HG03060 (cell line): Measurements from ENCODE around the gene PCSK4.
"Not testable (repeated sequence)": the region's sequence is repeated elsewhere in the genome, so short reads cannot be mapped to it uniquely, and the experiment has no call there.

Experiments used
- ATAC-seq: cut with Tn5 transposase; IDR thresholded peaks from one replicate; pipeline ENCODE4 v1.9.1; 2021; ENCODE audit warnings: low read depth, moderate number of reproducible peaks; ENCODE audit not compliant: unreplicated experiment

PCSK4 gene

GRCh38 chr19:1522838-1523237 is 32.7 kb upstream of the PCSK4 start:
- ATAC-seq, result no peak

- ATAC-seq, result no peak
Observed at GRCh38 chr19:1522061-1522460, 31.9 kb upstream of the PCSK4 start.

- ATAC-seq, result no peak
Observed at GRCh38 chr19:1521636-1522035, 31.5 kb upstream of the PCSK4 start.

- ATAC-seq, result no peak
Observed at GRCh38 chr19:1520203-1520780, 30.1 kb upstream of the PCSK4 start.

GRCh38 chr19:1519802-1520201 is 29.7 kb upstream of the PCSK4 start:
- ATAC-seq, result not testable (repeated sequence)

GRCh38 chr19:1518471-1518870 is 28.3 kb upstream of the PCSK4 start:
- no peak for ATAC-seq

- no peak for ATAC-seq
Observed at GRCh38 chr19:1516395-1516753, 26.2 kb upstream of the PCSK4 start.

- no peak for ATAC-seq
Observed at GRCh38 chr19:1514986-1515721, 25.0 kb upstream of the PCSK4 start.

- ATAC-seq, result no peak
Observed at GRCh38 chr19:1514295-1514661, 24.1 kb upstream of the PCSK4 start.

GRCh38 chr19:1513499-1514294 is 23.5 kb upstream of the PCSK4 start:
- no peak for ATAC-seq

- ATAC-seq, result no peak
Observed at GRCh38 chr19:1512671-1513498, 22.7 kb upstream of the PCSK4 start, which contains the start of gene ADAMTSL5. Gene ADAMTSL5 (minus strand): TSS chr19:1513019. CDS start chr19:1510943, 2,076 bp downstream.

GRCh38 chr19:1511318-1512317 is 21.5 kb upstream of the PCSK4 start:
- no peak for ATAC-seq

GRCh38 chr19:1510807-1511206 is 20.7 kb upstream of the PCSK4 start:
- no peak for ATAC-seq

- ATAC-seq, result no peak
Observed at GRCh38 chr19:1510442-1510806, 20.3 kb upstream of the PCSK4 start.

- no peak for ATAC-seq
Observed at GRCh38 chr19:1509602-1510441, 19.7 kb upstream of the PCSK4 start.

- ATAC-seq, result no peak
Observed at GRCh38 chr19:1508507-1508856, 18.3 kb upstream of the PCSK4 start.

GRCh38 chr19:1507763-1508506 is 17.8 kb upstream of the PCSK4 start:
- ATAC-seq, result no peak

- no peak for ATAC-seq
Observed at GRCh38 chr19:1507192-1507660, 17.1 kb upstream of the PCSK4 start.
